Activated CD4-positive, CD25-positive, alpha-beta regulatory T cell treated with anti-CD3 and anti-CD28 coated beads, Interleukin-2, amount 50 U/mL, for 24 hours (primary cell): ENCODE data around the gene AZU1.

Experiments
- ATAC-seq, 2 donors: fragments of 150-1000 bp; cut with Tn5 transposase; one replicate each; pipeline ENCODE4 v1.10.0; 2021; ENCODE audit warnings: mild to moderate bottlenecking in 1 of 2, moderate library complexity in 1 of 2

The AZU1 gene

DNA sequence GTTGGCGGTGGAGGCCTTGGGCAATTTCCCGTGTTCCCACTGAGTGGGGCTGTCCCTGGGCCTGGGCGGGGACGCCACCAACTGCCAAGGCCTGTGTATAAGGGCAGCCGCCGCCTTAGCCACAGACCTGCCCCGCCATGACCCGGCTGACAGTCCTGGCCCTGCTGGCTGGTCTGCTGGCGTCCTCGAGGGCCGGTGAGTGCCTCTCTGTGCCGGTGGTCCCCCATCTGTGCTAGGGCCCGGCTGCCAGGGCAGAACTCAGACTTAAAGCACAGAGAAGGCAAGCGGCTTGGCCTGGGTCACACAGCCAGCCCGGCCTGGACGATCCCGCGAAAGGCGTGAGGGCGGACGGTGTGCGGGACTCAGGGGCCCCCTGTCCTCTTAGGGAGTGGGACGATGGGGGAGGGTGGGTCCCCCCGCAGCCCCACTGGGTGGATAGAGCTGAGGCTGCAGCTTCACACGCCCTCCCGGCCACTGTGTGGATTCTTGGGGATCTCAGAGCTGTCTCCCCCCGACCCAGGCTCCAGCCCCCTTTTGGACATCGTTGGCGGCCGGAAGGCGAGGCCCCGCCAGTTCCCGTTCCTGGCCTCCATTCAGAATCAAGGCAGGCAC lies at the start of gene AZU1:
Gene AZU1, plus strand, starts transcription at position 128 of the 612 bp plus-strand sequence. Its CDS starts 10 bp downstream, at position 138.
- ATAC-seq: no peak

- ATAC-seq: no peak
Measured at GRCh38 chr19:778910-779653, 48.6 kb upstream of the AZU1 start.

DNA sequence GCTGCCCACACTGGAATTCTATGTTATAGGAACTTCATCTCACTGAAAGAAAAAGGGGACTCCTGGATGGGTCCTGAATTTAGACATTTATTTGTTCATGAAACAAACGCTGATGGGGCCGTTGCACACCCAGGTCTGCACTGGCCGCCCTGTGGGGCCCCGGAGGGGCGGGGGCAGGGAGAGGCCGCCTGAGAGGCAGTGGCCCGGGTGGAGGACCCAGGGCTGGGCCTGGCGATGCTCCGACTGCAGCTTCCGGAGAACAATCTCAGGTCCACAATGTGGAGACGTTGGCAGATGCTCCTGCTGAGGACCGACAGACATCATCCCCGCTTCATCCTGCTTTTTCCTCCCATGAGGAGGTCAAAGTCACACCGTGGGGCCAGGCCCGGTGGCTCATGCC lies 46.7 kb upstream of the AZU1 start:
- ATAC-seq: no peak

DNA sequence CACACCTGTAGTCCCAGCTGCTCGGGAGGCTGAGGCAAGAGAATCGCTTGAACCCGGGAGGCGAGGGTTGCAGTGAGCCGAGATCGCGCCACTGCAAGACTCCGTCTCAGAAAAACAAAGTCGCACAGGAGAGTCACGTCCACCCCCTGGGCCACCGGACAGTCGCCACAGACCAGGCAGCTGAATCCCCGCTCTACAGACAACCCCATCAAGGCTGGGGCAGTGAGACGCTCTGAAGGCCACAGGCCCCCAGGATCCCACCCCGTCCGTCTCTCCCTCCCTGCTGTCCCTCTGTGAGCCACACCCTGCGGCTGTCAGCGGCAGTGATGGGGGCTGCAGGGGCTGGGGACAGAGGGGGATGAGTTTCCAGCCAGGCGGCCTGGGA lies 45.8 kb upstream of the AZU1 start:
- ATAC-seq: no peak

- no peak for ATAC-seq
Measured at GRCh38 chr19:782185-782877, 45.3 kb upstream of the AZU1 start.

DNA sequence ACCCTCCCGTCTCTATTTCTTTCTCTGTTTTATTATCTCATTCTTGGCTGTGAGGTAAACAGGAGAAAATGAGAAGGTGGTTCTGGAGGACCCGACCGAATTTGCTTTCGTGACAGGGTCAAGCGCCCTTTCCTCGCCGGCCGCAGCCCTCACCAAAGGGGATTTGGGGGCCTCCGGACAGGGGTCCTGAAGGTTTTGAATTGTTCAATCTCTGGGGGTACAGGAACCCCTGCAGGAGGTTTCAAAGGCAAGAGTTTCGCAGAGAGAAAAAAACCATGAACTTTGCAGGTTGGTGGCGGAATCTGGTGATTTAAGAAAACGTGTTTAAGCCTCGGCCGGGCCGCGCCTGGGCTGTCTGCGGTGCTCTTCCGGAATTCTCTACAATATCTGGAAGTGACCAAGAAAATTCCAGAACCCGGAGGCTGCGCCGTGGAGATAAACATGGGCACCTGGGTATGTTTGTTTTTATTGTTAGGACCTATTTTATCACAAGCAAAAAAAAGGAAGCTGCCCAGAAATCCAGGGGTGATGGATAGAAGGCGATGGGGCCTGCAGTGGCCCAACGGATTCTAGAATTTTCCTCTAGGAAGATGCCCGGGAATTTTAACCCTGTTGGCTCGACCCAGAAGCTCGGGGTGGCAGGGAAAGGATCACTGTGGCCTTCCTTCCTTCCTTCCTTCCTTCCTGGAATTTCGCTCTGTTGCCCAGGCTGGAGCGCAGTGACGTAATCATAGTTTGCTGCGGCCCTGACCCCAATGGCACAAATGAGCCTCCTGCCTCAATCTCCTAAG lies 44.6 kb upstream of the AZU1 start:
- ATAC-seq: no peak

GRCh38 chr19:784541-784940 lies 43.1 kb upstream of the AZU1 start:
- no peak for ATAC-seq

GRCh38 chr19:787536-787935 lies 40.1 kb upstream of the AZU1 start:
- ATAC-seq: no peak

DNA sequence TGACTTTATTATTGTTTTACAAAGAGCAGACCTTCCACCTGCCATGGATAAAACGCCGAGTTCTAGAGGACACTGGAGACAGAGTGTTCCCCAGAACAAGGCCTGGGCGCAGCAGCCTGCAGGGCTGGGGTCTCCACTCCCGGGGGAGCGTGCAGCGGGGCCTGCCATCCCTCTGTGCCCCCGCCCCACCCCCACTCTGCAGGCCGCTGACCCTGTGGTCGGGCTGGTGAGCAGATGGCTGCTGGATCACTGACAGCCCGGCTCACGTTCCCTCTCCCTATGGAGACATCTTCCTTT lies 39.0 kb upstream of the AZU1 start:
- no peak for ATAC-seq

DNA sequence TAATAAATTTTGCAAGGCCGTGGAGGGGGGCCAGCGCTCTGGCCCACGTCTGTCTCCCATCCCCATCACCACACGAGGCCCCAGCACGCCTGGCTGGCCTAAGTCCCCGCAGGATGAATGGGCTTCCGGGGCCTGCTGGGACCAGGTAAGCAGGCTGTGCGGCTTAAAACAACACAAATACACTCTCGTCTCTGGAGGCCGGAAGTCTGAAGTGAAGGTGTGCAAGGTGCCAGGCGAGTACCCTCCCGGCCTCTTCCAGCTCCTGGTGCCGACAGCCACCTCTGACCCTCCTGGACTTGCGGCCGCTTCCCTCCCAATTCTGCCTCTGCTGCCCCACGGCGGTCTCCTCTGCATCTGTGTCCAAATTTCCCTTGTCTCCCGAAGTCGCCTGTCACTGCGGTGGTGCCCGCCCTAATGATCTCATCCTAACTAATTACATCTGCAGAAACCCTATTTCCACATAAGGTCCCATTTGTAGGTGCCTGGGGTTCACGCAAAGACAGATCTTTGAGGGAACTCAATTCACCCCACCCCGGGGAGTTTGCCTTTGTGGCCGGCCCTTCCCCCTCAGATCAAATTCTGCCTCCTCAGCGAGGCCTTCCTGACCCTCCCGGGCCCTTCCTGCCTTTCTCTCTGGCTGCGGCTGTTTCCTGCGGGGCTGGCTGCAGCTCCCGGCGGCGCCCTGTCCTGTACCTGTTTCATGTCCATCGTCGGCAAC lies 38.5 kb upstream of the AZU1 start:
- ATAC-seq: no peak

DNA sequence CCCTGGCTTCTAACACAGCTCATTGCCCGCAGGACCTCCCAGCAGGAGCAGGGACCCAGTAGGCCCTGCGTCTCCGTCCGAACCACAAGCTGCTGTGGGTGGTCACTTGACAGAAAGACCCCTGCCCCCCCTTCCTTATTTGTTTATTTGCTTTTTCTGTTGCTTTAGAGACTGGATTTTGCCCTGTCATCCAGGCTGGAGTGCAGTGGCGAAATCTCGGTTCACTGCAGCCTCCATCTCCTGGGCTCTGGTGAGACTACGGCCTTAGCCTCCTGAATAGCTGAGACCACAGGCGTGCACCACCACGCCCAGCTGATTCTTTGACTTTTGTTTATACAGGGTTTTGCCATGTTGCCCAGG lies 38.0 kb upstream of the AZU1 start:
- ATAC-seq: no peak

DNA sequence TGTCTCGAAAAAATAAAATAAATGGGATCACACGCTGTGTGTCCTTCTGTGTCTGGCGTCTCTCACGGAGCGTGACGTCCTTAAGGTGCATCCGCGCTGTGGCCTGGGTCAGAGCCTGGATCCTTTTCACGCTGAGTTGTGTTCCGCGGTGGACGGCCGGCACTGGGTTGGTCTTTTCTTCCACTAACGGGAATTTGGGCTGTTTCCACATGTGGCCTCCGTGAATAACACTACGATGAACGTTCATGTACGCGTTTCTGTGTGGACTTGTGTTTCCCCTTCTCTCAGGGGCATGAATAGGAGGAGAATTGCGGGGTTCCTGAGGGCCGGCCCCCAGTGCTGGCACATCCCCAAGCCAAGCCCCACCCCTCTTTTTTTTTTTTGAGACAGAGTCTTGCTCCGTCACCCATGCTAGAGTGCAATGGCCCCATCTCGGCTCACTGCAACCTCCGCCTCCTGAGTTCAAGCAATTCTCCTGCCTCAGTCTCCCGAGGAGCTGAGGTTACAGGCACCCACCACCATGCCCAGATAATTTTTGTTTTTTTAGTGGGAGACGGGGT lies 36.5 kb upstream of the AZU1 start:
- ATAC-seq: no peak

DNA sequence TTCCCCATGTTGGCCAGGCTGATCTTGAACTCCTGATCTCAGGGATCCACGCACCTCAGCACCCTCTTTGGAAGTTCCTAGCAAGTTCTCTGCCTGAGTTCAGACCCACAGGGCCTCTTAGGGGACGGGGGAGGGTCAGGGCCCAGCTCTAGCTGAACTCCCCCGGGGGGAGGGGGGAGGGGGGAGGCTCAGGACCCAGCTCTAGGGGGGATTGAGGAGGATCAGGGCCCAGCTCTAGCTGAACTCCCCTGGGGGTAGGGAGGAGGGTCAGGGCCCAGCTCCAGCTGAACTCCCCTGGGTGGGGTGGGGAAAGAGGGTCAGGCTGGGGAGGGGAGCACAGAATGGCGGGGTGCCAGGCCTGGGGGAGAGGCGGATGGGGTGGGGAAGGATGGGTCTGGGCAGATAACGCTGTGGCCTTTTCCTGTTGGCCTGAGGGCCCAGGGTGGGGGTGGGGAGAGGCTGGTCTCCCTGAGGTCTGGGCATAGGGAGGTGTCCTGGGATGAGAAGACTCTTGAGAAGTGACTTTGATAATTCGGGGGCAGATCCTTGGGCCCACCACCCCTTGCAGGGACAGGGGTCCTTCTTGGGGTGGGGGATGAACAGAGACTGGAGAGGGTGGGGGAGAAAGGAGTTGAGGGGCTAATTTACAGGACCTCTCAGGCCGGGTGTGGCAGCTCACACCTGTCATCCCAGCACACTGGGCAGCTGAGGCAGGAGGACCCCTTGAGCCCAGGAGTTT lies 35.9 kb upstream of the AZU1 start:
- ATAC-seq: no peak

DNA sequence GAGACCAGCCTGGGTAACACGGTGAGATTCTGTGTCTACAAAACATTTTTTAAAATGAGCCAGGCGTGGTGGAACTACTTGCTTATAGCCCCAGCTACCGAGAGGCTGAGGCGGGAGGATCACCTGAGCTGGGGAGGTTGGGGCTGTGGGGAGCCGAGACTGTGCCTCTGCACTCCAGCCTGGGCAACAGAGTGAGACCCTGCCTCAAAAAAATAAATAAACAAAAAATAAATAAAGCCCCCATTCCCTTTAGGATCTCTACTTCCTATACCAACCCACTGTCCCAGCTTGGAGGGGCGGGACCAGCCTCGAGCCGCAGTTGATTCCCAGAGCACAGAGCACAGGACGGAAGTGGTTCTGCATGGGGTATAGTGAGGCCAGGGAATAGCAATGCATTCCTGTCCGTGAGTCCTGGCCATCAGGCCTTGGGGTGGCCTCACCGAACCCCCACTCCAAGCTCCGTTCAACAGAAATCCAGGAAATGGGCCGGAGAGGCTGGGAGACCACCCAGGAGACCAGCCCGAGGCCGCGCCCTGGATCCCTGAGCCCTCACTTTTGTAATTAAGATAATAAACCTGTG lies 35.2 kb upstream of the AZU1 start:
- ATAC-seq: no peak

GRCh38 chr19:793806-794205 lies 33.8 kb upstream of the AZU1 start:
- ATAC-seq: no peak

DNA sequence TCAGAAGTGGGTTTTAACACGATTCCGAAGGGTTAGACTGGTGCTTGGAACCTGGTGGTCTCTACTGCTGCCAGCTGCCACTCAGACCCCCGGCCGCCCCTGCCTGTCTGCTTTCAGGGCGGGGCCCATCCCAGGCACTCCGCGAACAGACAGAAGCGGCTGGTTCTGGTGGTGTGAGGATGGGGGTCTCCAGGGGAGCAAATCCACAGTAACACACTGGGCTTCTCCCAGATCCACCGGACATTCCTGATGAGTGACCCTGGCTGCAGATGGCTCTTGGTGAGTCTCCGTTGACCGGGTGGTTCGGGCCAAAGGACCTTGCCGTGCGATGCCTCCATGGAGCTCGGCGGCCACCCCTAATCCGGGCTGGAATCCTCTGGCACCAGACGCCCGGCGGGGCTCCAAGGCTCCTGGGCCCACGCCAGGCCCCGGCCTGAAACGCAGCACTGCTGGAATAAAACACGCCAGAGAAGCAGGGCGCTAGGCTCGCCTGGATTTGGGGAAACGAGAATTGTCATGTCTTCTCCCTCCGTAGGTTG lies 32.5 kb upstream of the AZU1 start:
- ATAC-seq: no peak

- no peak for ATAC-seq
Measured at GRCh38 chr19:795691-796581, 31.7 kb upstream of the AZU1 start.

- peak; percentile 83 to 85 for ATAC-seq
Measured at GRCh38 chr19:796692-797527, 30.7 kb upstream of the AZU1 start, which contains the start of gene PTBP1. Gene PTBP1 (plus strand): TSS chr19:797452. CDS start chr19:797498, 46 bp downstream.
